Body of pancreas (tissue), 4 donors: Measurements from ENCODE around the gene MYO1C.

ENCODE experiments used
- POLR2A ChIP-seq, 3 donors: fragments of 450-650 bp; IDR thresholded peaks; one replicate each; pipeline ENCODE4 v1.6.1; 2016; ENCODE audit warnings: antibody characterized with exemption in 3 of 3, mild to moderate bottlenecking in 2 of 3
- TF ChIP-seq, protein P1 (sequence below), 7 experiments: fragments of 450-650 bp in 4 of 7; fragments of 200-600 bp in 3 of 7; sonication (generic) in 3 of 7; IDR thresholded peaks; one replicate each; pipeline ENCODE4 v1.5.1; 2016 to 2019; ENCODE audit warnings: antibody characterized with exemption in 7 of 7

- TF ChIP-seq, protein P1, sequence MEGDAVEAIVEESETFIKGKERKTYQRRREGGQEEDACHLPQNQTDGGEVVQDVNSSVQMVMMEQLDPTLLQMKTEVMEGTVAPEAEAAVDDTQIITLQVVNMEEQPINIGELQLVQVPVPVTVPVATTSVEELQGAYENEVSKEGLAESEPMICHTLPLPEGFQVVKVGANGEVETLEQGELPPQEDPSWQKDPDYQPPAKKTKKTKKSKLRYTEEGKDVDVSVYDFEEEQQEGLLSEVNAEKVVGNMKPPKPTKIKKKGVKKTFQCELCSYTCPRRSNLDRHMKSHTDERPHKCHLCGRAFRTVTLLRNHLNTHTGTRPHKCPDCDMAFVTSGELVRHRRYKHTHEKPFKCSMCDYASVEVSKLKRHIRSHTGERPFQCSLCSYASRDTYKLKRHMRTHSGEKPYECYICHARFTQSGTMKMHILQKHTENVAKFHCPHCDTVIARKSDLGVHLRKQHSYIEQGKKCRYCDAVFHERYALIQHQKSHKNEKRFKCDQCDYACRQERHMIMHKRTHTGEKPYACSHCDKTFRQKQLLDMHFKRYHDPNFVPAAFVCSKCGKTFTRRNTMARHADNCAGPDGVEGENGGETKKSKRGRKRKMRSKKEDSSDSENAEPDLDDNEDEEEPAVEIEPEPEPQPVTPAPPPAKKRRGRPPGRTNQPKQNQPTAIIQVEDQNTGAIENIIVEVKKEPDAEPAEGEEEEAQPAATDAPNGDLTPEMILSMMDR (IDR thresholded peaks at IDR 0.05) = no peak
- no peak for TF ChIP-seq POLR2A (IDR thresholded peaks at IDR 0.05)
These were observed 60.8 kb downstream of the MYO1C start for GRCh38 chr17:1431631-1432104.
